Endodermal cell (in vitro differentiated cells): ENCODE measurements around the gene RNF220. TPM values are rescaled to one million over a fixed set of nuclear protein-coding genes. Genes with fewer than 3 reads are reported as not detected.

Experiments used
- DNase-seq: peaks from one replicate; pipeline ENCODE4 v3.0.0-alpha.2; 2017
- H3K27ac ChIP-seq: 2 replicates; pipeline ENCODE4 v1.5.1; 2013; ENCODE audit warnings: mild to moderate bottlenecking, low read depth, low read length, moderate library complexity
- H3K27me3 ChIP-seq: 2 replicates; pipeline ENCODE4 v1.6.1; 2013; ENCODE audit warnings: mild to moderate bottlenecking, low read length, moderate library complexity; ENCODE audit not compliant: insufficient read depth, control insufficient read depth, poor library complexity, severe bottlenecking
- H3K36me3 ChIP-seq: 2 replicates; pipeline ENCODE4 v1.7.0; 2013; ENCODE audit warnings: mild to moderate bottlenecking, low read length, moderate library complexity; ENCODE audit not compliant: control insufficient read depth, insufficient read depth
- H3K4me1 ChIP-seq: one replicate; pipeline ENCODE4 v1.7.0; 2013; ENCODE audit warnings: low read length; ENCODE audit not compliant: control insufficient read depth, insufficient read depth
- H3K4me3 ChIP-seq: 2 replicates; pipeline ENCODE4 v1.5.1; 2013; ENCODE audit warnings: mild to moderate bottlenecking, low read length, moderate library complexity
- H3K9ac ChIP-seq: 2 replicates; pipeline ENCODE4 v1.6.1; 2013; ENCODE audit warnings: mild to moderate bottlenecking, low read length, moderate library complexity; ENCODE audit not compliant: poor library complexity, severe bottlenecking; ENCODE audit errors: extremely low read depth
- H3K9me3 ChIP-seq: 2 replicates; pipeline ENCODE4 v1.6.1; 2013; ENCODE audit warnings: mild to moderate bottlenecking, low read length, moderate library complexity; ENCODE audit not compliant: control insufficient read depth
- H3K27ac Mint-ChIP-seq: 2 replicates; pipeline ENCODE4 v1.8.0; 2020; ENCODE audit warnings: mixed read lengths
- H3K27me3 Mint-ChIP-seq: 2 replicates; pipeline ENCODE4 v1.8.0; 2021; ENCODE audit warnings: mild to moderate bottlenecking, mixed read lengths; ENCODE audit not compliant: insufficient read depth
- H3K36me3 Mint-ChIP-seq: 2 replicates; pipeline ENCODE4 v1.8.0; 2020; ENCODE audit warnings: low read depth, mixed read lengths
- H3K4me1 Mint-ChIP-seq: 2 replicates; pipeline ENCODE4 v1.8.0; 2020; ENCODE audit warnings: mixed read lengths
- H3K4me3 Mint-ChIP-seq: 2 replicates; pipeline ENCODE4 v1.8.0; 2020; ENCODE audit warnings: mild to moderate bottlenecking, moderate library complexity, mixed read lengths
- H3K9me3 Mint-ChIP-seq: 2 replicates; pipeline ENCODE4 v1.8.0; 2020; ENCODE audit warnings: mild to moderate bottlenecking, mixed read lengths
- WGBS, 2 experiments: methylation state at CpG; one replicate each; pipeline versions ENCODE4 v1.1.5 to v1.1.7; 2013; ENCODE audit warnings: missing lambda C conversion rate in 2 of 2, mixed read lengths in 1 of 2; ENCODE audit not compliant: insufficient coverage in 1 of 2, insufficient read length in 1 of 2; 5-methylcytosine and 5-hydroxymethylcytosine counted together
- total RNA-seq, 2 donors: library from RNA; stranded (reverse); fragmentation: NEBNext Ultra II Directional in 1 of 2; extraction: Animal tissue kit (Norgen Biotek cat#: 25700) in 1 of 2; gene quantifications; 2 replicates in 1 of 2; 3 replicates in 1 of 2; pipeline ENCODE4 v1.2.1, GENCODE V29; 2021
- TF ChIP-seq, protein P1 (sequence below): fragments of 200-600 bp; sonication (generic); conservative IDR thresholded peaks from 2 replicates; pipeline ENCODE4 v1.5.0; 2021; ENCODE audit warnings: antibody characterized with exemption, mild to moderate bottlenecking

Gene RNF220
- total RNA-seq, 2 donors from 2014 or later, result 94.6 to 95.5 TPM

DNA sequence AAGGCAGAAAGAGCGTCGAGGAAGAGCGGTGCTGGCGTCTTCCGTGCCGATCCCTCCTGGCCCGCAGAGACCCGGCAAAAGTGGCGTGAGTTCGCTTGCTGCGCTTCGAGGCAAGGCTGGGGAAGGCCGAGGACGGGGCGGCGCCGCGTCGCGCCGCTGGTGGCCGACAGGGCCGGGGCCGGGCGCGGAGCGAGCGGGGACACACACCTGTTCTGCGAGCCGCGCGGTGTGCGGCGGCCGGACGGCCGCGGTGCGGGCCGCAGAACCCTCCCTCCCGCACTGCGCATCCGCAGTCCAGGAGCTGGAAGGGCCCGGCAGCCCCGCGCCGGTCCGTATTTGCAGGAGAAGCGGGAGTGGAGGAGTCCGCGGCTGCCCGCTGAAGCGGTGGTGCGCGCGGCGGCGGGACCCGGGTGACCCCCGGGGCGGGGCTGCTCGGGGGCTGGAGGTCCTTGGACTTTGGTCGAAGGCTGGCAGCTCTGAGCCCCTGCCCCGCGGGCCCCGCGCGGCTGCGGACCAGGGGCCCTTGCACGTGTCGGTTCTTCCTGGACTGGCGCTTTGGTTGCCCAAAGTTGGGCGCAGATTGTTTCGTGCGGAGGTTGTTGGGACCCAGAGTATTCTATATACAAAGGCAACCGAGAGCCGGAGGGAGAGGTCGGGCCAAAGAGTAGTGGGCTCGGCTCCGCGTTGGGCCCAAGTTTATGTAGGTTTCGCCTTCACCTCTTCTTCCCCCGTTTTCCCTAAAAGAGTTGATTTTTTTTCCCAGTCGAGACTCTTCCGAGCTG, 2.6 kb downstream of the RNF220 start:
- peak overlapping the region; percentile 51 for H3K4me3 ChIP-seq
- no peak overlapping the region for H3K27ac ChIP-seq
- Mint-ChIP-seq H3K27ac (no peak overlapping the region), H3K4me3 (peak overlapping the region; percentile 82), H3K36me3 (no peaks in the 10 kb centered on the region), H3K9me3 (no peaks in the 10 kb centered on the region), H3K4me1 (peaks cover 17% of the 10 kb centered on the region), H3K27me3 (peaks cover 30% of the 10 kb centered on the region)
- 1% methylated on average over 29 to 85 of the region's 85 CpGs for WGBS, 2 experiments
- H3K9me3 ChIP-seq, result no peaks in the 10 kb centered on the region
- TF ChIP-seq, protein P1, sequence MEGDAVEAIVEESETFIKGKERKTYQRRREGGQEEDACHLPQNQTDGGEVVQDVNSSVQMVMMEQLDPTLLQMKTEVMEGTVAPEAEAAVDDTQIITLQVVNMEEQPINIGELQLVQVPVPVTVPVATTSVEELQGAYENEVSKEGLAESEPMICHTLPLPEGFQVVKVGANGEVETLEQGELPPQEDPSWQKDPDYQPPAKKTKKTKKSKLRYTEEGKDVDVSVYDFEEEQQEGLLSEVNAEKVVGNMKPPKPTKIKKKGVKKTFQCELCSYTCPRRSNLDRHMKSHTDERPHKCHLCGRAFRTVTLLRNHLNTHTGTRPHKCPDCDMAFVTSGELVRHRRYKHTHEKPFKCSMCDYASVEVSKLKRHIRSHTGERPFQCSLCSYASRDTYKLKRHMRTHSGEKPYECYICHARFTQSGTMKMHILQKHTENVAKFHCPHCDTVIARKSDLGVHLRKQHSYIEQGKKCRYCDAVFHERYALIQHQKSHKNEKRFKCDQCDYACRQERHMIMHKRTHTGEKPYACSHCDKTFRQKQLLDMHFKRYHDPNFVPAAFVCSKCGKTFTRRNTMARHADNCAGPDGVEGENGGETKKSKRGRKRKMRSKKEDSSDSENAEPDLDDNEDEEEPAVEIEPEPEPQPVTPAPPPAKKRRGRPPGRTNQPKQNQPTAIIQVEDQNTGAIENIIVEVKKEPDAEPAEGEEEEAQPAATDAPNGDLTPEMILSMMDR, result no peak
- H3K27me3 ChIP-seq, result peaks cover 74% of the 10 kb centered on the region
- no peaks in the 10 kb centered on the region for H3K36me3 ChIP-seq
- no peak overlapping the region for H3K9ac ChIP-seq
- H3K4me1 ChIP-seq, result peaks cover 10% of the 10 kb centered on the region
- DNase-seq, result peak; percentile 78

- Histone ChIP-seq H3K4me1 (peaks cover 10% of the 10 kb centered on the region), H3K9me3 (no peaks in the 10 kb centered on the region), H3K4me3 (peak overlapping the region; percentile 51), H3K9ac (no peak overlapping the region), H3K36me3 (no peaks in the 10 kb centered on the region), H3K27me3 (peaks cover 80% of the 10 kb centered on the region), H3K27ac (no peak overlapping the region)
- Mint-ChIP-seq H3K27ac (no peak overlapping the region), H3K4me3 (peak overlapping the region; percentile 48), H3K36me3 (no peaks in the 10 kb centered on the region), H3K4me1 (peaks cover 17% of the 10 kb centered on the region), H3K9me3 (no peaks in the 10 kb centered on the region), H3K27me3 (peaks cover 27% of the 10 kb centered on the region)
- no peak for DNase-seq
- 2% methylated on average over 14 to 19 of the region's 19 CpGs for WGBS, 2 experiments
- TF ChIP-seq, protein P1, result no peak
Measured at GRCh38 chr1:44408212-44408582, 3.1 kb downstream of the RNF220 start.

GRCh38 chr1:44408632-44409602, 3.9 kb downstream of the RNF220 start:
- H3K4me3 ChIP-seq, result peak overlapping the region; percentile 51
- Mint-ChIP-seq H3K4me3 (peak overlapping the region; percentile 48), H3K27ac (no peak overlapping the region), H3K36me3 (no peaks in the 10 kb centered on the region), H3K4me1 (peaks cover 17% of the 10 kb centered on the region), H3K9me3 (no peaks in the 10 kb centered on the region), H3K27me3 (peaks cover 26% of the 10 kb centered on the region)
- TF ChIP-seq, protein P1, result no peak
- no peak overlapping the region for H3K27ac ChIP-seq
- no peaks in the 10 kb centered on the region for H3K9me3 ChIP-seq
- H3K27me3 ChIP-seq, result peaks cover 87% of the 10 kb centered on the region
- H3K36me3 ChIP-seq, result no peaks in the 10 kb centered on the region
- H3K9ac ChIP-seq, result no peak overlapping the region
- H3K4me1 ChIP-seq, result peaks cover 10% of the 10 kb centered on the region
- peak; percentile 89 for DNase-seq
- 5 to 8% methylated on average over 30 to 37 of the region's 37 CpGs for WGBS, 2 experiments
